Prostate gland (tissue), 2 donors: ENCODE results near the gene IPCEF1. TPM values are rescaled to one million over a fixed set of nuclear protein-coding genes. Genes with fewer than 3 reads are reported as not detected.

Source experiments
- DNase-seq: peaks from one replicate; pipeline ENCODE4 v3.0.0-alpha.2; 2019; ENCODE audit warnings: low spot score
- H3K27ac ChIP-seq, 2 donors: fragments of 200-600 bp; sonication (generic); 2 replicates each; pipeline ENCODE4 v1.5.1; 2017 to 2019
- H3K27me3 ChIP-seq: fragments of 200-600 bp; sonication (generic); replicated peaks from 2 replicates; pipeline ENCODE4 v1.5.1; 2019; ENCODE audit not compliant: insufficient read depth
- H3K36me3 ChIP-seq, 2 donors: fragments of 200-600 bp; sonication (generic); 1 replicate in 1 of 2; 2 replicates in 1 of 2; pipeline versions ENCODE4 v1.5.1 to v1.8.1; 2017 to 2019
- H3K4me1 ChIP-seq: fragments of 200-600 bp; sonication (generic); replicated peaks from 2 replicates; pipeline ENCODE4 v1.5.1; 2019
- H3K4me3 ChIP-seq, 2 donors: fragments of 200-600 bp; sonication (generic); 2 replicates each; pipeline ENCODE4 v1.5.1; 2017 to 2019
- H3K9me3 ChIP-seq: fragments of 200-600 bp; sonication (generic); 2 replicates; pipeline ENCODE4 v1.5.1; 2017
- POLR2A ChIP-seq: fragments of 450-650 bp; IDR thresholded peaks from one replicate; pipeline ENCODE4 v1.6.1; 2016; ENCODE audit warnings: antibody characterized with exemption, mild to moderate bottlenecking
- POLR2AphosphoS5 ChIP-seq: sonication (generic); formaldehyde crosslinking; IDR thresholded peaks from one replicate; pipeline ENCODE4 v1.6.1; 2017; ENCODE audit warnings: antibody characterized with exemption
- WGBS: methylation state at CpG from one replicate; pipeline ENCODE4 v1.1.5; 2018; 5-methylcytosine and 5-hydroxymethylcytosine counted together
- intact Hi-C: fragments of 100-400 bp; cut with DNase I; formaldehyde crosslinking; loops from one replicate; pipeline ENCODE4 v1.14.2; 2022
- total RNA-seq, 2 donors: library from RNA; depleted of rRNA; stranded (reverse); fragments of >200 nt; gene quantifications; one replicate each; pipeline ENCODE4 v1.1.0, GENCODE V29; 2016
- TF ChIP-seq, protein P1 (sequence below), 4 experiments: fragments of 200-600 bp in 2 of 4; fragments of 450-650 bp in 2 of 4; sonication (generic) in 2 of 4; IDR thresholded peaks; 1 replicate in 3 of 4; 2 replicates in 1 of 4; pipeline ENCODE4 v1.5.1; 2016 to 2019; ENCODE audit warnings: antibody characterized with exemption in 4 of 4, mild to moderate bottlenecking in 2 of 4, moderate library complexity in 2 of 4

IPCEF1 gene
- total RNA-seq, 2 donors from 2014 or later: 1.0 to 6.1 TPM

DNA sequence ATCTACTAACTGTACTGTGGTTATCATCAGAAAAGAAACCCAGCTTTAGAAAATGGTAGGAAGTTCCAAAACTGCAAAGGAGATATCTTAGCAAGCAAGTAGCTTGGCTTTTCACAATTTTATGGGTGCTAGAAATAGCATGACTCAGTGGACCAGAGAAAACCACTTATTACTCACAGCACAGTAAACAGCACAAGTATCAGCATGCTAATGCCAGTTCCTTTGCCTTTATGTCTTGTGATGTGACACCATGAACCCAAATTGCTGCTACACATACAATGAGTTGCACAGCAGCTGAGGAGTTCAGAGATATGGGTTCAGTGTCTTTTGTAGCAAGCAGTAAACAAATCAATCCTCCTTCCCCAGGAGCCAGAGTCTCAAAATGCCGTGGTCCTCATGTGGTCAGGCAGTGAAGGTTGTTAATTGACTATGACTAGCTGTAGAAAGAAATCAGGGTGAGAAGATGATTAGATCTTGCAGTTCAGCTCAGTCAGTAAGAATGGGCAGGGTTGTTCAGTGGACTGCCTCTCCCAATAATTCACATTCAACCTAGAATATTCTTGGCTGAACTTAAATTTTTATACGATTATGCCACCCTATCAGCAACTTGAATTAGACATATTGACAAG is 244.3 kb downstream of the IPCEF1 start:
- no peaks in the 10 kb centered on the region for H3K36me3 ChIP-seq
- WGBS: 86% methylated on average over 2 of the region's 2 CpGs
- H3K27ac ChIP-seq: no peak overlapping the region
- no peaks in the 10 kb centered on the region for H3K9me3 ChIP-seq
- no peak overlapping the region for H3K4me3 ChIP-seq
- H3K27me3 ChIP-seq: no peaks in the 10 kb centered on the region
- intact Hi-C loops: no loop called here
- H3K4me1 ChIP-seq: no peaks in the 10 kb centered on the region
- DNase-seq: no peak
- TF ChIP-seq POLR2AphosphoS5 (no peak), POLR2A (no peak)
- TF ChIP-seq, protein P1, sequence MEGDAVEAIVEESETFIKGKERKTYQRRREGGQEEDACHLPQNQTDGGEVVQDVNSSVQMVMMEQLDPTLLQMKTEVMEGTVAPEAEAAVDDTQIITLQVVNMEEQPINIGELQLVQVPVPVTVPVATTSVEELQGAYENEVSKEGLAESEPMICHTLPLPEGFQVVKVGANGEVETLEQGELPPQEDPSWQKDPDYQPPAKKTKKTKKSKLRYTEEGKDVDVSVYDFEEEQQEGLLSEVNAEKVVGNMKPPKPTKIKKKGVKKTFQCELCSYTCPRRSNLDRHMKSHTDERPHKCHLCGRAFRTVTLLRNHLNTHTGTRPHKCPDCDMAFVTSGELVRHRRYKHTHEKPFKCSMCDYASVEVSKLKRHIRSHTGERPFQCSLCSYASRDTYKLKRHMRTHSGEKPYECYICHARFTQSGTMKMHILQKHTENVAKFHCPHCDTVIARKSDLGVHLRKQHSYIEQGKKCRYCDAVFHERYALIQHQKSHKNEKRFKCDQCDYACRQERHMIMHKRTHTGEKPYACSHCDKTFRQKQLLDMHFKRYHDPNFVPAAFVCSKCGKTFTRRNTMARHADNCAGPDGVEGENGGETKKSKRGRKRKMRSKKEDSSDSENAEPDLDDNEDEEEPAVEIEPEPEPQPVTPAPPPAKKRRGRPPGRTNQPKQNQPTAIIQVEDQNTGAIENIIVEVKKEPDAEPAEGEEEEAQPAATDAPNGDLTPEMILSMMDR (IDR thresholded peaks at IDR 0.05): no peak

DNA sequence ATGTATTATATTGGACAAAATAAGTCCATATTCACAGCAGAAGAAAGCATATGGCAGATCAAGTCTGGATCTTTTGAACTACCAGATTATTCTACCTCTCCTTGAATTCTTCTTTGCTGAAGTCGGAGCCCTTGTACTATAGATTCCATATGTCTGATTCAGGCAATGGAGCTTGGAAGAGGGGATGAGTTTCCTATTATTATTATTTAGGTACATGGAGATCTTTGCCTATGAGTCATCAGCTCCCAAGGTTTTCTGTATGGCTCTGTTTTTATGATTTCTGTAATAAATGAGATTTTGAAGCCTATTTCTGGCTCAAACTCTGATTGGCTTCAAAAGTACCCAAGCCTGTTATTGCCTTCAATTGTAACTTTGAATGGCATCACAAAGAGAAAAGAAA is 245.6 kb downstream of the IPCEF1 start:
- Histone ChIP-seq H3K4me3 (no peak overlapping the region), H3K9me3 (no peaks in the 10 kb centered on the region), H3K27me3 (no peaks in the 10 kb centered on the region), H3K4me1 (no peaks in the 10 kb centered on the region), H3K27ac (no peak overlapping the region), H3K36me3 (no peaks in the 10 kb centered on the region)
- 88% methylated on average over 1 of the region's 1 CpG for WGBS
- intact Hi-C loops: no loop called here
- TF ChIP-seq, protein P1 (IDR thresholded peaks at IDR 0.05): no peak
- no peak for TF ChIP-seq POLR2AphosphoS5
- TF ChIP-seq POLR2A: no peak
- no peak for DNase-seq

DNA sequence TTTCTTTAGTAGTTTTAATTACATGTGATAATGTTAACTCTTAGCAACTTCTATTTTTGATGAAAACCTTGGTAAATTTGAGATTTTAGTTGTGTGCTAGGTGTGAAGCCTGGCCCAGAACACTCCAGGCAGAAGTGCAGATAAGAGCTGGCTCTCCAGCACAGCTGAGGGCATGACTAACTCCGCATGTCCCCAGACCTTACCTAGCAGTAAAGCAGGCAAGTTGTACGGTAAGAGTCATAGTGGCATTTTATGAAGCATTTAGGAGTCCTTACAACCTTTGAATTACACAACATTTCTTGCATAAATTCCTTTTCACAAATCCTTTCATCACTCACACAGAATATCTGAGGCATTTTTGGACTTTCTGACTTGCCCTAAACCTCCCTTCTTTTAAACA is 250.4 kb downstream of the IPCEF1 start:
- Histone ChIP-seq H3K36me3 (no peaks in the 10 kb centered on the region), H3K27ac (no peak overlapping the region), H3K27me3 (no peaks in the 10 kb centered on the region), H3K9me3 (no peaks in the 10 kb centered on the region), H3K4me1 (no peaks in the 10 kb centered on the region), H3K4me3 (no peak overlapping the region)
- WGBS: 78% methylated on average over 2 of the region's 2 CpGs
- intact Hi-C loops: no loop called here
- DNase-seq: no peak
- TF ChIP-seq, protein P1 (IDR thresholded peaks at IDR 0.05): no peak
- TF ChIP-seq POLR2AphosphoS5 (no peak), POLR2A (no peak)

Other genes with a start within 250 kb of the IPCEF1 start
- 10 to 100 TPM in 1 of 2 donors, 1 to 10 TPM in 1; 8.7 to 23.5 TPM for gene CNKSR3, start 153.9 kb upstream of the IPCEF1 start, total RNA-seq